Bronchial epithelial cell (primary cell): ENCODE results near the gene FTO. TPM values are rescaled to one million over a fixed set of nuclear protein-coding genes. Genes with fewer than 3 reads are reported as not detected.
A peak's percentile ranks its signal among the peaks of the same experiment; 100 is the strongest.

Experiments used
- DNase-seq: peaks from one replicate; pipeline ENCODE4 v3.0.0-alpha.2; 2010; ENCODE audit warnings: low read depth
- FAIRE-seq: peaks from 2 replicates; lab custom pipeline; 2011; peaks lifted over from hg19 to GRCh38; lab: Jason Lieb, UNC
- H3K27me3 ChIP-seq: 2 replicates; pipeline ENCODE4 v1.5.1; 2011; ENCODE audit warnings: low read length; ENCODE audit not compliant: control insufficient read depth, insufficient read depth
- H3K36me3 ChIP-seq: 2 replicates; pipeline ENCODE4 v1.5.1; 2011; ENCODE audit warnings: low read length; ENCODE audit not compliant: control insufficient read depth, insufficient read depth
- H3K4me3 ChIP-seq: 2 replicates; pipeline ENCODE4 v1.5.1; 2011; ENCODE audit warnings: mild to moderate bottlenecking, low read depth, low read length, control low read depth
- CTCF ChIP-seq: IDR thresholded peaks from 2 replicates; pipeline ENCODE4 v1.5.1; 2011; ENCODE audit warnings: mild to moderate bottlenecking, moderate library complexity, low read length, control low read depth, inconsistent platforms; ENCODE audit not compliant: insufficient read depth, severe bottlenecking
- total RNA-seq: library from RNA; depleted of rRNA; stranded (reverse); fragments of >200 nt; gene quantifications from 2 replicates; pipeline ENCODE4 v1.2.1, GENCODE V29; 2014

FTO gene
- total RNA-seq, 1 donor from 2014 or later = 41.6 TPM

- Histone ChIP-seq H3K4me3 (no peak overlapping the region), H3K36me3 (no peaks in the 10 kb centered on the region), H3K27me3 (no peaks in the 10 kb centered on the region)
- TF ChIP-seq CTCF = no peak
- DNase-seq (peak; percentile 38), FAIRE-seq (no peak)
Measured at GRCh38 chr16:54027558-54027957, 323.6 kb downstream of the FTO start.

GRCh38 chr16:54027995-54028394 is 324.0 kb downstream of the FTO start:
- DNase-seq = no peak
- Histone ChIP-seq H3K4me3 (no peak overlapping the region), H3K36me3 (no peaks in the 10 kb centered on the region), H3K27me3 (no peaks in the 10 kb centered on the region)
- FAIRE-seq = peak; percentile 23
- no peak for TF ChIP-seq CTCF

GRCh38 chr16:54030451-54030850 is 326.5 kb downstream of the FTO start:
- Histone ChIP-seq H3K4me3 (no peak overlapping the region), H3K36me3 (no peaks in the 10 kb centered on the region), H3K27me3 (no peaks in the 10 kb centered on the region)
- TF ChIP-seq CTCF = no peak
- DNase-seq (peak; percentile 79), FAIRE-seq (no peak)

GRCh38 chr16:54031107-54031760 is 327.3 kb downstream of the FTO start:
- H3K36me3 ChIP-seq = no peaks in the 10 kb centered on the region
- no peak overlapping the region for H3K4me3 ChIP-seq
- FAIRE-seq (no peak), DNase-seq (peak; percentile 94)
- TF ChIP-seq CTCF = no peak
- H3K27me3 ChIP-seq = no peaks in the 10 kb centered on the region

- no peak for TF ChIP-seq CTCF
- Histone ChIP-seq H3K4me3 (no peak overlapping the region), H3K27me3 (no peaks in the 10 kb centered on the region), H3K36me3 (no peaks in the 10 kb centered on the region)
- FAIRE-seq (no peak), DNase-seq (peak; percentile 86)
Measured at GRCh38 chr16:54033747-54034146, 329.8 kb downstream of the FTO start.

- FAIRE-seq = no peak
Measured at GRCh38 chr16:54034684-54035083, 330.7 kb downstream of the FTO start.

More at GRCh38 chr16:54034684-54035083, 330.7 kb downstream of the FTO start:
- Histone ChIP-seq H3K27me3 (no peaks in the 10 kb centered on the region), H3K4me3 (no peak overlapping the region), H3K36me3 (no peaks in the 10 kb centered on the region)
- no peak for TF ChIP-seq CTCF
- DNase-seq = peak; percentile 35
